NCI-H2227 (cell line): ENCODE data around the gene SPOCD1.

Source experiments
- DNase-seq: peaks from one replicate; lab custom pipeline; 2025; ENCODE audit not compliant: unreplicated experiment; lab: John Stamatoyannopoulos, UW

The SPOCD1 gene

GRCh38 chr1:31773861-31774260 lies 42.0 kb downstream of the SPOCD1 start:
- DNase-seq: no peak

GRCh38 chr1:31772669-31773248 lies 43.1 kb downstream of the SPOCD1 start:
- no peak for DNase-seq

- peak; percentile 51 for DNase-seq
Measured at GRCh38 chr1:31771891-31772668, 43.7 kb downstream of the SPOCD1 start.

GRCh38 chr1:31769720-31770390 lies 46.0 kb downstream of the SPOCD1 start:
- DNase-seq: no peak

- DNase-seq: no peak
Measured at GRCh38 chr1:31768939-31769704, 46.7 kb downstream of the SPOCD1 start.

- DNase-seq: no peak
Measured at GRCh38 chr1:31768407-31768907, 47.4 kb downstream of the SPOCD1 start.

- no peak for DNase-seq
Measured at GRCh38 chr1:31767225-31767624, 48.6 kb downstream of the SPOCD1 start.

- DNase-seq: no peak
Measured at GRCh38 chr1:31765516-31765915, 50.3 kb downstream of the SPOCD1 start.

GRCh38 chr1:31765041-31765467 lies 50.8 kb downstream of the SPOCD1 start:
- peak; percentile 74 for DNase-seq

GRCh38 chr1:31764312-31765040 lies 51.3 kb downstream of the SPOCD1 start, which contains the start of gene ADGRB2:
TSS of gene ADGRB2 (minus strand) at chr1:31764340. CDS start at chr1:31757221, 7,119 bp downstream.
- DNase-seq: peak; percentile 73

- DNase-seq: no peak
Measured at GRCh38 chr1:31763671-31764311, 52.0 kb downstream of the SPOCD1 start.

GRCh38 chr1:31762726-31763670 lies 52.8 kb downstream of the SPOCD1 start:
- DNase-seq: peak; percentile 90

GRCh38 chr1:31762323-31762722 lies 53.5 kb downstream of the SPOCD1 start:
- no peak for DNase-seq

- DNase-seq: no peak
Measured at GRCh38 chr1:31761883-31762282, 53.9 kb downstream of the SPOCD1 start.

GRCh38 chr1:31760471-31761470 lies 55.1 kb downstream of the SPOCD1 start:
- DNase-seq: peak; percentile 67

- DNase-seq: peak; percentile 36
Measured at GRCh38 chr1:31759298-31760023, 56.4 kb downstream of the SPOCD1 start.

GRCh38 chr1:31758823-31759222 lies 57.0 kb downstream of the SPOCD1 start:
- DNase-seq: no peak
